NCI-H1694 treated with DMSO at 0.1 percent for 48 hours (cell line): ENCODE data around the gene PKD1.
A peak's percentile ranks its signal among the peaks of the same experiment; 100 is the strongest.

ENCODE experiments used
- DNase-seq: peaks from one replicate; lab custom pipeline; 2025; lab: John Stamatoyannopoulos, UW

Gene PKD1

DNA sequence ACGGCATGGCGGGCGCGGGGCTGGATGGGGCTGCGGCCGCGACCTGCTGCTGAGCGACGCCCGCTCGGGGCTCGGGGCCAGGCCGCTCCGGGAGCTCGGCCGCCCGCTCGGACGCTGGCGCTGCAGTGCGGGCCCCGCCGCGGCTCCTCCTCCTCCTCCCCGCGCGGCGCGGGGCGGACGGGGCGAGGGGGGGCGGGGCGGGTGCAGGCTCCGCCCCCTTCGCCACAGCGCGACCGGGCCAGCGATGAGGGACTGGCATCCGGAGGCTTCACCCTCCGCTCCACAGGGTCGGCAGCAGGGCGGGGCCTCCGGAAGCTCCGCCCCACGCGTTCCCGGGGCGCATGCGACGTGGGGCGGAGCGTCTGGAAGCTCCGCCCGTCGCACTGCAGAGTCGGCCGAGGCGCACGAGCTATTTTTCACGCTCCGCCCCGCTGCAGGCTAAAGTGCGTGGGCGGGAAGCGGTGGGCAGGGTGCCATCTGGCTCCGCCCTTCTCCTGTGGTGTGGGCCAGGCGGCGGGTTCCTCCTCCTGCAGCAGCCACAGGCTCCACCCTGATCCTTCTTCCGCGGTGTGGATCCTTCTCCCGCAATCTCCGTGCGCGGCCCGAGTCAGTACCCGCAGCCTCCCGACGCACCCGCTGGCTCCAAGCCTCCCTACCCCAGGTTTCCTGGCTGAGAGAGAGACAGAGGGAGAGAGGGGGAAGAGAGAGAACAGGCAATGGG is at the start of gene PKD1:
Gene PKD1 (minus strand): TSS at position 129 of the 721 bp plus-strand sequence. CDS start 209 bp downstream, outside the sequence.
- peak; percentile 72 for DNase-seq

DNA sequence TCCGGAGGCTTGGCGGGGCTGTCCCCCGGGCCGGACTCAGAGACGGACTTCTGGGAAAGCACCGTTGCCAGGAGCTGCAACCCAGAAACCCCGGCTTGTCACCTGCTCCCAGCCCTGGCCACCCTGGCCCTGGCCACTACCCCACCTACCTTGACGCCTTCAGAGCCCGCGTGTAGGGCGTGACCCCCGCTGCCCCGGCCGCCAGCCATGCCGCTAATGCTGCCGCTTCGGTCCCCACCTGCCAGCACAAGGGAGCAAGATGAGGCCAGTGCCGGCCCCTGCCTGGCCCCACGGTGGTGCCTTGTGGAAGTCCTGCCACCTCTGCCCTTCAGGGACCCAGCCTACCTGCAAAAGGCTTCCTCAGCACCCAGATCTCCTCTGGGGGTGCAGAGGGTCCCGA is 49.3 kb upstream of the PKD1 start:
- no peak for DNase-seq

- no peak for DNase-seq
Measured at GRCh38 chr16:2184346-2184745, 48.6 kb upstream of the PKD1 start.

DNA sequence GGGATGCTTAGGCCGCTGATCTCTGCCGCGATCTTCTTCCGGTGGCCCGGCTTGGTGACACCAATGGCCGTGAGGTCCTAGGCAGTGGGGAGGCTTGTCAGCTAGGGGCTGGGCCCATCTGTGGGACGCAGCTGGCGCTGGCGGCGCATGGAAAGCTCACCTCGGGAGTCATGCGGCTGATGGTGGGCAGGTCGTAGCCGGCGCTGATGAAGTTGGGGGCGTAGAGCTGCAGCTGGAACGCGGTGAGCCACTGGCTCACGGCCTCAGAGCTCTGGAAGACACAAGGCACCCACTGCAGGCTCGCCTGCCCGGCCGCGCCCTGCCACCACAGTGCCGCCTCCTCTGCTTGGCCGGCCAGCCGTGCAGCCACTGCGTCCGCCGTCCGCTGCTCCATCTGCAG is 48.0 kb upstream of the PKD1 start:
- no peak for DNase-seq

DNA sequence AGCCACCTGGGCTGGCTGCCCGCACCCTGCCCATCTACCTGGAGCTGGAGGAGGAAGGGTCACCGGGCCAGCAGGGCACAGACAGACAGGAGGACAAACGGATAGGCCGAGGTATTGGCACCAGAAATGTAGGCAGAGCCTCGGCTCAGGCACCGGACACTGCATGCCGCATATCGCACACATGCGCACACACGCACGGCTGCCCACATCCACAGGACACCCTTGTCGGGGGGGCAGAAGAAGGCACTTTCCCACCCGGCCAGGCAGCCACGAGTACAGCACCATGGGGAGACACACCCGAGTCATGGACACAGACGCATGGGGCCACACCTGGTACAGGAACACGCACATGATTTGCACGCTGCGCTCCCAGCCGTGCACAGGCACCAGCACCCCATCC is 46.3 kb upstream of the PKD1 start:
- DNase-seq = no peak

DNA sequence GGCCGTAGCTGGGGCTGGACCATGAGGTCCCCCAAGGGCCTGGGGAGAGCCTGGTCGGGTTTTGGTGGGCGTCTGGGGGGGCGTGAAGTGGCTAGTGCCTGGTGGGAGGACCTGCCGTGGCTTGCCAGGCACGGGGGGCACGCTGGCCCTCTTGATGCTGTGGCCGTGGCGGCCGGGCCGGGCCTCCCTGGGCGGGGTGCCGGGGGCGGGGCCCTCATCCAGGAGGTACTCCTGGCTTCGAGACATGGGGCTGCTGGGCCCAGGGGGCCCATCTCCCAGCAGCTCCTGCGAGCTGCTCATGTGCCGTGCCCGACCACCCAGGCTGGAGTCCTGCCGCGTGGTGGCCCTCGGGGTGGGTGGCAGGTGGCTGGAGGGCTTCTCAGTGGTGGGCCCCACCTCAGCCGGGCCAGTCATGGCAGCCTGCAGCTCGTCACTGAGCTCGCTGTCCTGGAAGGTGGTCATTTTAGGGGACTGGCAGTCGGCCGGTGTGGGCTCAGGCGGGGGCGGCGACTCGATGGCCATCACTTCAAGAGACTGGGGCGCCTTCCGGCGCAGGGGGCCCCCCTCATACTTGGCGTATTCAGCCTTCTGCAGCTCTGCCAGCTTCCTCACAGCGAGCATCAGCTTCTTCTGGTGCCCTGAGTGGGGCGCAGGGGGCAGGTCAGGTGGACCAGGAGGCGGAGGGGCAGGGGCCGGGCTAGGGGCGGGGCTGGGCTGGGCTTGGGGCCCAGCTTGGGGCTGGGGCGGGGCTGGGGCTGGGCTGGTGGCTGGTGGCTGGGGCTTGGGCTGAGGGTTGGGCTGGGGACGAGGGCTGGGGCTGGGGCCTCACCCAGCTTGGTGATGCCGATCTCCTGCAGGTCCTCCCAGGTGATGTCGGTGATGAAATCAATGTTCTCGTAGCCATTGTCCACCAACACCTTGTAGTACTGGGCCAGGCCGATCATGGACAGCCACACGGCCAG is 45.5 kb upstream of the PKD1 start:
- DNase-seq = no peak

GRCh38 chr16:2180461-2180860 is 44.8 kb upstream of the PKD1 start:
- no peak for DNase-seq

DNA sequence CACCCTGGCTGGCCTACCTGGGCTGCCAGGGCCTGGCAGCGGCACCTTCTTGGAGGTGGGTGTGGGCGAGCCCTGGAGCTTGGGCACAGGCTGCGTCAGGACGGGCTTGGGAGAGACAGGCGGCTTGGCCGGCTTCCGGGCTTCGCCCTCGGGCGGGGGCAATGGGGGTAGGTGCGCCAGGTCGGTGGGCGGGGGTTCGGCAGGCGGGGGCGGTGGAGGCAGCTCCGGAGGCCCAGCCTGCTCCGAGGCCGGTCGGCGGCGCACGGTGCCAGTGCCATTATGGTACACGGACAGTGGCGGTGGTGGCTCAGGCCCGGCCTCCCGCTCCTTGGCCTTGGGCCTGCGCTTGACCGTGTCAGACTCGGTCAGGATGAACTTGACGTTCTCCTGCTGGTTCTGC is 43.9 kb upstream of the PKD1 start:
- DNase-seq = no peak

DNA sequence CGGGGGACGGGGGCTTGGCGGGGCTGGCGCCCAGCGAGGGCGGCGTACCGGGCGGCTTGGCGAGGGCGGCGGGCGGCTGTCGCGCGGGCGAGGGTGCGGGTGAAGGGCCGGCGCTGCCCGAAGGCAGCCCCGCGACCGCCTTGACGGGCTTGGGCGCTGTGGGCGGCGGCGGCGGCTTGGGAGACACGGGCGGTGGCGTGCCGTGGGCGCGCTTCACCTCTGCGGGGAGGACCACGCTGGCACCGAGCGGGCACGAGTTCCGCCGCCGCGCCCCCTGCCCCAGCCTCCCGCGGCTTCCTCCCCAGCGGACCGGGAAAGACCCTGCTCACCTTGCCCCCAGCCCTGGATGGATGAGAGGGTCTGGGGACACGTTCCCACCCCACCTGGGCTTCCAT is 43.4 kb upstream of the PKD1 start:
- DNase-seq = no peak

DNA sequence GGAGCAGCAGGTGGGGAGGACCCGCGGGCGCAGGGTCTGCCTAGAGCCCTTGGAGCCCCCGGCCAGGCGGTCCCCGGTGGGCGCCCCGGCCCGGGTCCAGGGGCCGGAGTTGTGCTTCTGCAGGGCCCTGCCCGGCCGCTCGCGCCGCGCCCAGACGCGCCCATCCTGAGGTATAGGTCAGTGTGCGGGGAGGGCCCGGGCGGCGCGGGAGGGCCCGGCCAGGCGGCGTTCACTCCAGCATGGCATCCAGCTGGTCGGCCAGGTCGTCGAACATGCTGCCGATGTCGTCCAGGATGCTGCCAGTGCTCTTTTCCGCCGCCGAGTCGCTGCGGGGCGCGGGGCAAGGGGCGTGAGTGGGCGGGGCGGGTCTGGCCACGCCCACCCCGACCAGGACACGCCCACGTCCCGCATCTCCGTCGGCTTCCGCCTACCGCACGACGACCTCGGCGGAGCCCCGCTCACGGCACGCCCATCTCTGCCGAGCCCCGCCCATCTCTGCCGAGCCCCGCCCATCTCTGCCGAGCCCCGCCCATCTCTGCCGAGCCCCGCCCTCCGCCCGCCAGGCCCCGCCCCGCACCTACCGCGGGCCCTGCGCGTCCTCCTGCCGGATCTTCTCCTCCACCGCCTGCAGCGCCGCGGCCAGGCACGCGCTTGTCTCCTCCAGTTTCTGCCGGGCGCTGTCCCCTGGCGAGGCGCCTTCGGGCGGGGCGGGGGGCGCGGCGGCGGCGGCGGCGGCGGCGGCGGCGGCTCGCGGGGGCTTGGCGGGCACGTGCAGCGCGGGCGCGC is 42.8 kb upstream of the PKD1 start:
- DNase-seq = no peak

DNA sequence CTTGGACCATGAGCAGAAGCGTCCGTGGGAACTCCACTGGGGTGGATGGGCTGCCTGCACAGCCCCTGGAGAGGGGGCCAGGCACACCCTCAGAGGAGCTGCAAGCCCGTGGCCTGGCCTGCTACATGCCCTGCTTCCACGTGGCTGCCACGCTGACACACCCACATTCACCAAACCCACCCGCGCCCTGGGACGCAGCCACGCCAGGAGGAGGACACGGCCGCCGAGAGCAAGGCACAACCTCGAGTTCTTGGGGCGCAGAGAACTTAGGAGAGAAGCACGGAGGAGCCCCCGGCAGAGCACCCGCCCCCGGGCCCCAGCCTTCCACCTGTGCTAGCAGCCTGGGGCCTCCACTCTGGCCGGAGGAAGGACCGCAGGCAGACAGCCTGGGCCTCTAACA is 41.9 kb upstream of the PKD1 start:
- DNase-seq = no peak

- no peak for DNase-seq
Measured at GRCh38 chr16:2177101-2177500, 41.4 kb upstream of the PKD1 start.

GRCh38 chr16:2176047-2176446 is 40.3 kb upstream of the PKD1 start:
- DNase-seq = no peak

DNA sequence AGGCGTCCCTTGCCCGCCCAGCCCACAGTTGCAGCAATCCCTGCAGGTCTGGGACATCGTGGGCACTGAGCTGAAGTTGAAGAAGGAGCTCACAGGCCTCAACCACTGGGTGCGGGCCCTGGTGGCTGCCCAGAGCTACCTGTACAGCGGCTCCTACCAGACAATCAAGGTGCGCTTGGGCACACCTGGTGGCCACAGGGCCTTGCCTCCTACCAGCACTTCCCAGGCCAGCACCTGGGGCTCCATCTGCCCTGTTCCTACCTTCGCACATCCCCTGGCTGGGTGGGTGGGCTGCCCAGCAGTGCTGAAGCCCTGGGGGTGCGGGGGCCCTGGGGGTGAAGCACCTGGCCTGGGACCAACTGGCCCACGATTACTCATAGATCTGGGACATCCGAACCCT is 39.8 kb upstream of the PKD1 start:
- DNase-seq = no peak

- no peak for DNase-seq
Measured at GRCh38 chr16:2174396-2175131, 38.9 kb upstream of the PKD1 start.

DNA sequence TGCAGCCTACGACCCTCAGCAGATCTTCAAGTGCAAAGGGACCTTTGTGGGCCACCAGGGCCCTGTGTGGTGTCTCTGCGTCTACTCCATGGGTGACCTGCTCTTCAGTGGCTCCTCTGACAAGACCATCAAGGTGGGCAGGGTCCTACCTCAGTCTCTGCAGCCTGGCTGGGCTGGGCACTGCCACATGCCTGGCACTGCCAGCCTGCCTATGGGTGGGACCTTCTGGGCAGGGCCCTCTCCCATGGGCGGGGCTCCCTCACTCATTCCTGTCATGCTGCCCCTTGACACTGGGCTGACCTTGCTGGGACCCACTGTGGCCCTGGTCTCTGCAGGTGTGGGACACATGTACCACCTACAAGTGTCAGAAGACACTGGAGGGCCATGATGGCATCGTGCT is 38.2 kb upstream of the PKD1 start:
- DNase-seq = no peak

GRCh38 chr16:2173366-2173765 is 37.7 kb upstream of the PKD1 start:
- no peak for DNase-seq

DNA sequence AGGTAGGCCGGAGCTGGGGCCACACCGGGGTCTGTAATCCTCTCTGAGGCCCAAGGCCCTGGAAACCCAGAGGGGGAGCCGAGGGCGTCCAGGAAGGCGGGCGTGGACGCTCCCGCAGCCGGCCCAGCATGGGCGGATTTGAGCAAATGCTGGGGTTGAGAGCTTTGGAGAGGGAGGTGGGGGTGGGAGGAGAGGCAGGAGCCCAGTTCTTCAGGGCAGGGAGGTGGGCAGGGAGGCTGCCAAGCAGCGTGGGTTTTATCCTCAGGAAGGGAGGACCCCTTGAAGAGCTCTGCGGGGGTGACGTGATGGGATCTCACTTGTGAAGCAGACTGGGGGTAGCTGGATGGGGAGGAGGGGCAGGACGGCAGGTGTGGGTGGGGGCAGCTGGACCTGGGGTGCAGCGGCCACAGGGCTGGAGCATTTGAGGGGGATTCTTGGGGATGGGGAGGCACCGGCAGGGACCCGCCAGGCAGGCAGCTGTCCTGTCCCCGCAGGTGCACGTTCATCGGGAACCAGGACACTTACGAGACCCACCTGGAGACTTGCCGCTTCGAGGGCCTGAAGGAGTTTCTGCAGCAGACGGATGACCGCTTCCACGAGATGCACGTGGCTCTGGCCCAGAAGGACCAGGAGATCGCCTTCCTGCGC is 37.1 kb upstream of the PKD1 start:
- DNase-seq = no peak

DNA sequence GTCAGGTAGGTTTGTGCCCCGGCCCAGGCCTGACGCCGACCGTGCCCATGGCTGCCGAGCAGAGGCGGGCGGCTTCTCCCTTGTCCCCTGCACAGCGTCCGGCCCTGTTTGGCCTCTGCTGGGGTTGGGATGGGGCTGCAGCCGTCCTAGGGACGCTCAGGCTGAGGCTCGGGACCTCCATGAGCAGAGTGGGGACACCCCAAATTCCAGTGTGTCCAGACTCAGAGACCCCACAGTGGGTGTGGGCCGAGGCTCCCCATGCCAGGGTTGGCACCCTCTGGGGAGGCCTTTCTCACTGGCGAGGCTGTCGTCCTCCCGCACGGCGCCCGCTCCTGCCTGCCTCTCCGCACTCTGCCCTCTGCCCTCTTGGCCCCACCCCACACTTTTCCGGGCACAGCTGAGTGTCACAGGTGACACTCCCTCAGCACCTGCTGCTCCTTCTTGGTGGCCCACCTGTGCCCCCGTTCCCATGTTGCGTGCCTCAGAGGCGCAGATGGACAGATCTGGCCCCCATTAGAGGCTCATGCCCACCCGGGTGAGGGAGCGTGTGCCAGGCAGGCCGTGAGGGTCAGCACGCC is 36.0 kb upstream of the PKD1 start:
- DNase-seq = no peak

GRCh38 chr16:2170587-2171435 is 35.1 kb upstream of the PKD1 start:
- no peak for DNase-seq
